Right renal pelvis (tissue), 4 donors: ENCODE data around the gene MRPL33. TPM values are rescaled to one million over a fixed set of nuclear protein-coding genes. Genes with fewer than 3 reads are reported as not detected.
"Not testable (repeated sequence)": the region's sequence is repeated elsewhere in the genome, so short reads cannot be mapped to it uniquely, and the experiment has no call there.

Experiments used
- DNase-seq, 4 donors: peaks; one replicate each; pipeline ENCODE4 v3.0.0-alpha.2; 2013; ENCODE audit warnings: low read depth in 4 of 4, low spot score in 3 of 4, missing footprints in 1 of 4
- polyA plus RNA-seq, 4 donors: library from polyadenylated mRNA; unstranded; fragments of 120-200 nt; gene quantifications; one replicate each; pipeline ENCODE4 v1.2.1, GENCODE V29; 2013; ENCODE audit not compliant: insufficient read length in 4 of 4

MRPL33 gene
- polyA plus RNA-seq, 4 donors, result 140 to 167 (median 158) TPM

DNA sequence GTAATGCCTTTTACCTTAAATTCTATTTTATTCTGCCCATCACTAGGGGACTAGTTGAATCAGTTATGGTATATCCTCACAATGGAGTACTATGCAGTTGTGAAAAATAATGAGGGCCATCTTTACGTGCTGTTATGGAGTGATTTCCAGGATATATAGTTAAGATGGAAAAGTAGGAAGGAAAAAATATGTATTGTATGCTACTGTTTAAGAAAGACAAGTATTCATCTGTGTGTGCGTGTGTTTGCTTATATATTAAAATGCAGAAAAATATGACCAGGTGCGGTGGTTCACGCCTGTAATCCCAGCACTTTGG is 32.5 kb upstream of the MRPL33 start:
- DNase-seq, result no peak

DNA sequence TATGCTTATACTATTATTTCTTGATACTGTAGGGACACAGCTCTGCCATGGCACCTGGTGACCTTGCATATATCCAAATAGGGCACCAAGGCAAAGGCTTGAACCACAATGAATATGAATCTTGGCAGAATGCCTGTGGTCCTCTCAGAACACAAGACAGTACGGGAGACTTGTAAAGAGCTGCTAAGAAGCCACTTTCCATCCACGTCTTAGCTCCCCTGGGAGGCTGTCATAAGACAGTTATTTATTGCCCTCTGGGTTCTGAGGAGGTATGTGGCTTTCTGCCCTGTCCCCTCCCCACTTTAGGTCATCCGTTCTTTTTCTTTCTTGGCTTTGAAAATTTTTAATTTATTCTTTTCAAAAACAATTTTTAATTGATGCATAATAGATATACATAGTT is 29.8 kb upstream of the MRPL33 start:
- DNase-seq, result no peak

DNA sequence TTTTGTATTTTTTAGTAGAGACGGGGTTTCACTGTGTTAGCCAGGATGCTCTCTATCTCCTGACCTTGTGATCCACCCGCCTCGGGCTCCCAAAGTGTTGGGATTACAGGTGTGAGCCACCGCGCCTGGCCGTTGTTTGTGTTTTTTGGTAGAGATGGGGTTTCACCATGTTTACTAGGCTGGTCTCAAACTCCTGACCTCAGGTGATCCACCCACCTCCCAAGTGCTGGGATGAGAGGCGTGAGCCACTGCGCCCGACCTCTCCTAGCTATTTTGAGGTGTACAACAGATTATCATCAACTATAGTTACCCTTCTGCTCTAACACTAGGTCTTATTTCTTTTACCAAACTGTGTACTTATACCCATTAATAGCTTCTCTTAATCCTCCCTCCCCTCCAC is 28.9 kb upstream of the MRPL33 start:
- no peak for DNase-seq

DNA sequence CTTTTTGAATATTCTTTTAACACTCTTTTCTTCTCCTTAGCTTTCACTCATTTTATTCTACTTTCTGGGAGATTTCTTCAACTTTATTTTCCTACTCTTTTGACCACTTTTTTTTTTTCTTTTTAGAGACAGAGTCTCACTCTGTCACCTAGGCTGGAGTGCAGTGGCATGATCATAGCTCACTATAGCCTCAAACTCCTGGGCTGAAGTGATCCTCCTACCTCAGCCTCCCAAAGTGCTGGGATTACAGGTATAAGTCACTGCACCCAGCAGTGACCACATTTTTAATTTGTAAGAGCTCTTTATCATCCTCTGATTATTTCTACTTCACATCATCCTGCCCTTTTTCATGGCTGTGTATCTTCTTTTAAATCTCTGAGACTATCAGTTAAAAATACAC is 26.0 kb upstream of the MRPL33 start:
- DNase-seq, result not testable (repeated sequence)

DNA sequence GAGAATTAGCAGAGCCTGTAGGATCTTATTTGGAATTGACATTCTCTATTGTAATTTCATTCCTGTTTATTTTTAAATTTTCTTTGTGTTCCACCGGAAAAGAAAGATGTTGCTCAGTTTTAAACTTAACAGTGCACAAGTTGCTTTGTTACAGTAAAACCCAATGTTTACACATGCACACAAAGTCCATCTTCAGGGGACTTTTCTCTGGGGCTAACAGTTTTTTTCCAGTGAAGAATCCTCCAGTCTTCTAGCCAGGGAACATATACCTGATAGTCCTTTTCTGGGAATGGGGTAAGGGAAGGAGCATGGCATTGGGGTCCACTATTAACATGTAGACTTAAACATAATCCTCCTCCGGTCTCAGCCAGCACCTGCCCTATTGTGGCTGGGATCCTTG is 25.2 kb upstream of the MRPL33 start:
- DNase-seq, result no peak

DNA sequence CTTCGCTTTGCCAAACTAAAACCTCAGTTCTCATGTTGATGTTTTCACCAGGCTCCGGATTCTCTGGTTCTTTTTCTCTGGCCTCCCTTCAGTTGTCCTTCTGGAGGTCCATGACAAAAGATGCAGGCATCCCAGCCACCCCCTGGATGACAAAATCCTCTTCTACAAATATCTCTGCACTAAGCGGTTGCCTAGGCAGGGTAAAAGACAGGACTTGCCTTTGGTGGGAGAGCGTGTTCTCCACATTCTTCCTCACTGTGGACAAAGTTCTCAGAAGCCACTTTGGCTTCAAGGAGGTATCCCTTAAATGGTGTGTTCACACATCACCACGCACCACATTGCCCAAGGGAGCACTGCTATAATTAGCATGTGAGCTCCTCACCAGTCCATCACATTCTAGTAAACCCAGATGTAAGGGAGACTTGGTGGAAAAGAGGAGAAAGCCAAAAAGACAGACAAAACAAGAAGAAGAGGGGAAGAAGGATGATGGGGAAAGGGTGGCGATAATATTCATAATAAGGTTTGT is 23.6 kb upstream of the MRPL33 start:
- DNase-seq, result no peak

DNA sequence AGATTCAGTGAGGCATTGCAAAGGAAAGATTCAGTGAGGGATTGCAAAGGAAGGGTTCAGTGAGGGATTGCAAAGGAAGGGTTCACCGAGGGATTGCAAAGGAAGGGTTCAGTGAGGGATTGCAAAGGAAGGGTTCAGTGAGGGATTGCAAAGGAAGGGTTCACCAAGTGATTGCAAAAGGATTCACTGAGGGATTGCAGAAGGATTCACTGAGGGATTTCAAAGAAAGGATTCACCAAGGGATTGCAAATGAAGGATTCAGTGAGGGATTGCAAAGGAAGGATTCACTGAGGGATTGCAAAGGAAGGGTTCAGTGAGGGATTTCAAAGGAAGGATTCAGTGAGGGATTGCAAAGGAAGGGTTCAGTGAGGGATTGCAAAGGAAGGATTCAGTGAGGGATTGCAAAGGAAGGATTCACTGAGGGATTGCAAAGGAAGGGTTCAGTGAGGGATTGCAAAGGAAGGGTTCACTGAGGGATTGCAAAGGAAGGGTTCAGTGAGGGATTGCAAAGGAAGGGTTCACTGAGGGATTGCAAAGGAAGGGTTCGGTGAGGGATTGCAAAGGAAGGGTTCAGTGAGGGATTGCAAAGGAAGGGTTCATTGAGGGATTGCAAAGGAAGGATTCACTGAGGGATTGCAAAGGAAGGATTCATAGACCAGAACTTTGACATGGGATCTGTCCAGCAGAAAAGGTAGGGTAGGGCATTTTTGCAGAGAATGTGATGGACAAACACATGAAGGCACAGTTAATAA is 22.5 kb upstream of the MRPL33 start:
- not testable (repeated sequence) for DNase-seq

DNA sequence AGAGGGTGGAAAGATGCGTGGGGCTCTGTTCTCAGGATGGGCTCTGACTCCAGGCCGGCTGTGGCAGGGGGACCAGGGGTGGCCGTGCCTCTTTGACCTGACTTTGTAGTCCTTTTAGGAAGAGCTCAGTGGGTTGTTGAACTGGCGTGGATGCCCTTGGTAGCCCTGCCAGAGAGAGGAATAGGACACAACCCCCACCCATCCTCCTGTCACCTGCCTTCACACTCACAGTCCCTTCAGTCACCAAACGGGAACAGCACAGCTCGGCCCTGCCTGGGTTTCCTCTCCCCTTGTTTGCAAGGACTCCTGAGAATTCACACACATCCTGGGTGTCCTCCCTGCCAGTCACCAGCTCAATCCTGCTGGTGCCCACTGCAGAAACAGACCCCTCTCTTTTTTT is 20.1 kb upstream of the MRPL33 start:
- no peak for DNase-seq

DNA sequence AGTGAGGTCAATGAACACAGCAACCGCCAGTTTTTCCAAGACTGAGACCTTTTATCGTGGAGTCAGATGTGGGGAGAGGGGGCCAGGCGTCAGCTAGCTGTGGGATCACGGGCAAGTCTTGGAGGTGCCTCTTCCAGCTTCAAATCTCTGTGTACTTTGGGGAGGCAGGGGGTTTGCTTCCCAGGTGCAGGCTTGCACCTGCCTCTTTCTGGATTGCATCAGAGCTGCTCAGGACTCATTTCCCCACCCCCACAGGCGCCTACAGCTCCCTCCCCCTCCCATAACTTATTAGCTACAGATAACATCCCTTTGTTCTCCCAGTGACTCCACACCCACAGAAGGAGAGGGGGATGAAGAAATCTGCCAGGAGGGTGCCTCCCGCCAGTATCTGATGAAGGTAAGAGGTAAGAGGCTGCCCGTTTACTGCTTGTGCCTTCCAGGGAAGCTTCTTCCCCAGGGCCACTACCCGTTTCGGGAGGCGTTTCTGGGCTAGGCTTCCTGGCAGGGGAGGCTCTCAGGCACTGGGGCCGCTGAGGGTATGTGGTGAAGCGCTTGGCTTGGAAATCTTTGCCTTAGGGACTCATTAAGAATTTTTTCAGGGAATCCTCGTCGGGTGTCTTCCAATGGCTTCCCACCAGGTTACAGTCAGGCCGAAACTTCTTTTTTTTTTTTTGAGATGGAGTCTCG is 18.8 kb upstream of the MRPL33 start:
- no peak for DNase-seq

DNA sequence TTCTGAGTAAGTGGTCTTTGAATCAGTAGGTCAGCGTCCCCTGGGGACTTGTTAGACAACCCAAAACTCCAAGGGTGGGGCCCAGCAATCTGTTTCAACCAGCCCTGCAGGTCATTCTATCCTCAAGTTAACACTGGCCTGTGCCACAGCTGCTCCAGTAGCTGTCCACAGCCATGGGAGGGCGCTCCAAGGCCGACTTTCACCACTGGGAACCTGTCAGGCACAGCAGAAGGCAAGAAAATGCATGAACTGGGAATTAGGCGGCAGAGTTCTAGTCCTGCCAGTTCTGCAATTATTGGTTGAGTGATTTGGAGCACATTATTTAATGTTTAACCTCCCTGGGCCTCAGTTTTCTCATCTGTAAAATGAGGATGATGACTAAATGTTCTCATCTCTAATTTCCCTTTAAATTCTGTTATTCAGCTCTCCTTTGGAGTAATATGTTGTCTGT is 17.4 kb upstream of the MRPL33 start:
- no peak for DNase-seq

DNA sequence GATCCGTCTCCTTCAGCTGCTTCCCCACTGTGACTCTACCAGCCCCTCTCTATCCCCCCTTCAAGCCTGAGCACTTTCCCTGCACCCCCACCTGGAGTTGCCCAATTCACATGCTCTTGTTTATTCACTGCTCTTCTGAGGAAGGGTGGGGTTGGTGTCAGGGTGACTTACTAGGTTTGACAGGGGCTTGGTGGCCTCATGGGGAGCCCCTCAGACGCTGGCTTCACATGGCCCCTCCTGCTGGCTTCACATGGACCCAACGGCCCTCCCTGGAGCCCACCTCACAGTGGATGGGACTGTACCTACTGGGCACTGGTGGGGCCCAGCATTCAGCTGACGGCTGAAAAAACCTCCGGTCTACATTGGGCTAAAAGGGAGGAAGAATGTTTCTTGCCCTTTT is 16.7 kb upstream of the MRPL33 start:
- no peak for DNase-seq

DNA sequence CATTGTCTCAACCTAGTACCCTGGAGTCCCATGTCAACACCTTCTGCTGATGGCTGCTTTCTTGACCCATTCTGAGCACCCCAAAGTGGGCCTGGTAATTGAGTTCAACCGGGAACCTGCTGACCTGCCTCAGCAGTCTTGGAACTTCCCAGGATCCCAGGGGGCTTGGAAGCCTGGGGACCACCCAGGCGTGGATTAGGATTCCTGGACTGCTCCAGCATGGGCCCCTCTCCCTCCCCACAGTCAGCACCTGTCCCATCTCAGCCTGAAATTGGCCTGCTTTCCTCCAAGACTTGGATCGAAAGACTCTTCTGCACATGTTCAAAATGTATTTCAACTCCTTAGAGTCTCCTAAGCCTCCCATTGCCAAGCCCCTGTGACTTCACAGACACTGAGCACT is 15.4 kb upstream of the MRPL33 start:
- DNase-seq, result no peak

DNA sequence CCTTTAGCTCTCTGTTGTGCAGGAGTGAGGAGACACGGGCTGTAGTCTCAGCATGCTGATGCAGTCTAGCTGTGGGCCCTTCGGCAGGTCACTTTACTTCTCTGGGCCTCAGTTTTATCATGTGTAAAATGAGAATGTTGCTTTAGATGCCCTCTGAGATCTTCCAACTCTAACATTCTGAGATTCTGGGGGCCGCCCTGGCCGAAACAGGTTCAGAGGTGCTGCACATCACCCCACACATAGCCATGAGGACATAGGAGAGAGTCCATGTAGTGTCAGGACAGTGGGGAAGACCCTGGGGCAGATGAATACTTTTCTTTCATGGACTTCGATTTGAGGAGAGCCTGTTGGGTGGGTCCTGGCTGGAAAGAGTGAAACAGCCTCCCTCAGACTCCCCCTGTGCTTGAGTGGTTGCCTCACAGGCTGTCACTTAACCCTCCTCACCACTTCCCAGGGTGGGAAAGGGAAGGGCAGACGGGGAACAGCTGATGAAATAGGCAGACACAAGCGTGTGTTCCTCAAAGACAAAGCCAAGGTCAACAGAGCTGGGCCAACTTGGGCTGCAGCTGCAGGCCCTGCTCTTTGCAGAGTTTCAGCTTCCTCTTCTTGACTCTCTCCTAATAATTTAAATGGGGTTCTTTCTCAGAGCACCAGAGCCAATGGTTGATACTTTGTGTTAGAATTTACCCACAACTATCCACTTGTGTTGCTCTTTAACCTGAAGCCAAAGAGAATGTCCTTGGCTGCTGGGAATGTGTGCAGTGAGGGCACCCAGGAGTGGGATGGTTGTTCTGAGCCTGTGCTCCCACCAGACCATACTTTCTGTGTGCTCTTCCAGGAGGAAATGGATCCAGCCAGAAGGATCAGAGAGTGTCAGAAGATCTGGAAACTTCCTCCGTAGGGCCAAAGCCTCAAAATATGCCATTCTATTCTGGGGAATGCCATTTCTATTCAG is 14.7 kb upstream of the MRPL33 start:
- no peak for DNase-seq

DNA sequence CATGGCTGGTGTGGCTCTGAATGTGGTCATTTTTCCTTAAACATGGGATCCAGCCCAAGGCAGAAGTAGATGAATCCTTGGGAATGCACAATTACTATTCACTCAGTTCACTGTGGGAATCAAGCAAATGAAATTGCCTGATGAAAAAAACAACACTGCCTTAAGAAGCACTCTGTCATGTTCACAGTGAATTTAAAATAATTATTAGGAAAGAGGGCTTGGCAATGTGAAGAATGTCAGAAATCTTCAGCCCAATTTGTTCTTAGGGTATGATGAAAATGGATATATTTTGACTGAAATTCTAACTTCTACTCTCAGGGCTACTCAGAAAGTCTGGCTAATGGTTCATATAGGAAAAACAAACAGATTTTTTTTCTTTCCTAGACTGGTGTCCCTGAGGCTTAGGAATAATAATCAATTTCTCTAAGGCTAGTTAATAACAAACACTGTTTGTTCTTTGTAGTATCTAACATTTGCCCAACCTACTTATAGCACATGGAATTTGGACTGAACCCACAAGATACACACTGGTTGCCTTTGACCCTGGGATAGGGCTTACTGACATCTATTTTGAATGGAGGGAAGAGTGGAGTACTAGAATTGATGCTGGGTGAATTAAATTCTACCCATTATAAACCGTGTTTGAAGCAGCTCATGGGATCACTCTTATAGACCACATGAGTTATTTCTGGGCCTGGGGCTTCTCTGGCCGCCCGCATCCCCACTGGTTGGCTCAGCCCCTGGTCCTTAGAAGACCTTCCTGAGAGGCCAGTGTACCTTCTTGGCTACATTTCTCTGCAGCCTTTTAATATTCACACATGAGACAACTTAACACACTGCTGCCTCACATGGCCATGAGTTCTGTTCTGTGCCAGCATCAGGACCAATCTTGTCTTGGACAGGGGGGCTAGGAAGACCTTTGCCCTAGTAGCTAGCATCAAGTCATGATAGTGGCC is 8.3 kb upstream of the MRPL33 start:
- no peak for DNase-seq

DNA sequence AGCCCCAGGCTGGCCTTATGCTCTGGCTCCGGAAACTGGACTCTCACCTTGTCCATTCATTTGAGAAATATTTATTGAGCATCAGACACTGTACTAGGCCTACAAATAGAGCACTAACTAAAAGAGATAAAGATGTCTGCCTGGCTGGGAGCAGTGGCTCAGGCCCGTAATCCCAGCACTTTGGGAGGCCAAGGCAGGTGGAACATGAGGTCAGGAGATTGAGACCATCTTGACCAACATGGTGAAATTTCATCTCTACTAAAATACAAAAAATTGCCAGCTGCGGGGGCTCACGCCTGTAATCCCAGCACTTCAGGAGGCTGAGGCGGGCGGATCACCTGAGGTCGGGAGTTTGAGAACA is 7.6 kb upstream of the MRPL33 start:
- no peak for DNase-seq

DNA sequence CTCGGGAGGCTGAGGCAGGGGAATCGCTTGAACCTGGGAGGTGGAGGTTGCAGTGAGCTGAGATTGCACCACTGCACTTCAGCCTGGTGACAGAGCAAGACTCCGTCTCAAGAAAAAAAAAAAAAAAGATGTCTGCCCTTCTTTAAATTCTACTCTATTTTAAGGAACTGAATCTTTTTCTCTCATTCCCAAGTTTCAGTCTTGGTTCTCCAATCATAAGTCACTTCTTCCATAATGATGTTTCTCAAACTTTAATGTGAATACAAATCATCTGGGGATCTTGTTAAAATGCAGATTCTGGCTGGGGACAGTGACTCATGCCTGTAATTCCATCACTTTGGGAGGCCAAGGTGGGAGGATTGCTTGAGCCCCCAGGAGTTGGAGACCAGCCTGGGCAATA is 7.0 kb upstream of the MRPL33 start:
- DNase-seq, result not testable (repeated sequence)

DNA sequence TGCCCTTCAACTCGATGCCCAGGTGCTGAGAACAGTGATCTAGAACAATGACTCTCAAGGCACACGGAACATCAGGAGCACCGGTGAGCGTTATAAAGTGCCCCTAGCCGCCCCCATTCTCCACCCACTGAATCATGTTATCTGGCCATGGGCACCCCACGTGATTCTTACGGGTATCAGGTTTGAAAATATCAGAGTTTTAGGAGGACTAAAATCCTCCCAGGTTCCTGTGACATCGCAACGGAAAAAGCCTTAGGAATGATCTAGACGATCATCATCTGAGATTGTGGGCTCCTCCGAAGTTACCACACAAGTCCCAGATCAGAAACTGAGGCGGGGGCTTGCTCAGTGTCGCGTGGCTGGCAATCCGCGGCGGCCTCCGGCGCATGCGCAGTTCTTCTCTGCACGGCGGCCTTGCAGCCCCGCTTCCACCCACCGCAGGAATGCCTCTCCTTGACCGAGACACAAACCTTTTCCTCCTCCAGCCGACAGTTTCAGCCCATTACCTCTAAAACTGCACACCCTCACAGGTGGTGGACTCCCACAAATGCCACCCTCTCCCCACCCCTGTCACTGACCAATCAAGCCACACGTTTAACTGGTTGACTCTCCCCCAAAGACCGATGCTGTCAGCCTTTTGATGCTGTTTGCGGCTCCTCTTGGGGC is 5.8 kb upstream of the MRPL33 start:
- peak; percentile 69 to 82 (median 80) for DNase-seq

DNA sequence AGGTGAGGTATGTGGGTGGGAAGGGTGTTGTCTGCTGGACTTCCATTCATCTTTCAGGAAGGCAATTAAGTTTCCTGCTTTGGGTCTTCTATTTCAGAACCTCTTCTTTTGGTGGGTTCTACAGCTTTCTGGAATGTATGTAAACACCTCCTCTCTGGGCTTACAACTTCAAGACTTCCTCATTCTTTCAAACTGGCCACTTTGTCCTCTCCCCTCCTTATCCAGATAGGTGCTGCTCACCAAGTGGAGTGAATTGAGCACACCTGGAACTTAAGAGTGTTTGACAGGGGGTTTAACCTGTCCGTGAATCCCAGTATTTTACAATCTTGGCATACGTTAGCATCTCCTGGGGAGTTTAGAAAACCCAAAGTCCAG is 5.2 kb upstream of the MRPL33 start:
- no peak for DNase-seq

DNA sequence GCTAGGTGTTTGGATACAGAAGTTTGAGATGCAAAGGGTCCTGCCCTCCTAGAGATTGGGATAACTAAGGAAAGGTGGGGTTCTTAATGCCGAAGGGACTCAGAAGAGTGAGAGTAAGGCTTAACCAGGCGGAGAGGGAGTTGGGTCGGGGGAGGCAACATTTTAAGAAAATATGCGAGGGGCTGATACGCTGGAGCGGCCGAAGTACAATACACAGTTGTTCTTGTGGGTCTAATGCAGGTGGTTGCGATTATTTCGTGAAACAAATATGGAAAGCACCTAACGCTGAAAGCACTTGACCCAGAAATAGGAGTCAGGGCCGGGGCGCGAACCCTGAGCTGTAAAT is 344 bp upstream of the MRPL33 start:
- DNase-seq, result no peak

DNA sequence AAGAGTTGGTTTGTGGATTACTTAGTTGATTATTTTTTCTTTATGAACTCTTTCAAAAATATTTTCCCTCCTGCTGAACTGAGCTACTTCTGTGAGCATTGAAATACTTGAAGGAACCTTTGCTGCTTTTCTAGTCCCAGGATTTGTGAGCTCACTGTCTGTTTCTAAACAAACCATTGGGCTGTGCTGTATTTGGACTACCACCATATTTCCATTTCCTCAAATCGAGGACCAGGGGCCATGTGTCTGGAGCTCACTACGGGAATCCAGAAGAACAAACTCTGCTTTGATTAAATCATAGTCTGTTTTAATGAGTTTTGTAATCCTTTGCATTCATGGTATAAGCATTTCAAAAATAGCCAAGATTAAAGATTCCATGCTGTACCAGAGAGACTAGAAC is 1.3 kb downstream of the MRPL33 start:
- DNase-seq, result no peak
